ENCODE results near the gene TMEM88. TPM values are rescaled to one million over a fixed set of nuclear protein-coding genes. Genes with fewer than 3 reads are reported as not detected.

TMEM88 gene
- total and polyA plus RNA-seq, 2 donors (not counting 3 experiments of a cell fraction or from before 2014, with no cell fraction given) = 53.4 to 165 TPM

DNA sequence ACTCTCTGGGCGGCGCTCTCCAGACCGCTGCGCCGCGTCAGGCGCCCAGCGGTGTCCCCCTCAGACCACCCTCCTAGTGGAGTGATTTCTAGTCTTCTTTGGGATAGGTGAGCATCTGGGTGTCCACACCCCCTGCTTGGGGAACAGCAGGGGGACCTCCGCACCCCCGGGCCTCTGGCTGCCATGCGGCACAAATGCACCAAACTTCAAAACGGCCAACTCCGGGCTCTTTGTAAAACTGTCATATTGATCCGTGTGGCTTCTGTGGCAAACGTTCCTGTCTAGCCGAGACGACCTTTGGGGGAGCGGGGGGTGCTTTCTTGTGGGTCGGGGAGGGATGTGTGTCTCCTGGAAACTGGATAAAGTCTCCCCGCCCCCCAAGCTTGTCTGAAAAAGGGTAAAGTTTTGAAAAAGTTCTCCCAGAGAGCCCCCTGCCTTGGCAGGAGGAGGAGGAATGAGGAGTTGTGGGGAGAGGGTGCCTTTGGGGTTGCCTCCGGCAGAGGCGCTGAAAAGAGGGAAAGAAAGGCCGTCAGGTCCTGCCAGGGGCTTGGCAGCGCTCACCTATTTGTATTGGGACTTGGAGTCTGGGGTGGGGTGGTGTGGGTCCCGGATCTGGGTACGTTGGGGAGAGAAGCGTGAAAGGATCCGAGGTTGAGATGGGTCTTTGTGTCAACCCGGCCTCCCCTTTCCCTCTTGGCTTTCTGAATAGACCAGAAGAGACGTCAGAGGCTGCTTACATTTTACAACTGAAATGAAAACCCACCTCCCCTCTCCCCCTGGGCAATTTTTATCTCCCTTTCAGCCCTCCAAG, 31.6 kb downstream of the TMEM88 start:
- Histone ChIP-seq H3K9ac (replicated peaks; ENCODE audit: extremely low read depth, insufficient read depth, low read length) (peak overlapping the region; percentile 82), H3K79me2 (ENCODE audit: control insufficient read depth, insufficient read depth, low read length) (peaks cover 32% of the 10 kb centered on the region), H4K20me1 (replicated peaks; ENCODE audit: control insufficient read depth, extremely low read depth, insufficient read depth, low read length) (no peaks in the 10 kb centered on the region), H3K9me3 (replicated peaks; ENCODE audit: control insufficient read depth, insufficient read depth, low read length) (no peaks in the 10 kb centered on the region), H3K4me3 (replicated peaks in 1 of 3; ENCODE audit: insufficient read depth in 1 of 3, low read depth in 1 of 3, low read length in 3 of 3) (peak overlapping the region; percentile 67 to 76 (median 74)), H3K9me1 (replicated peaks; ENCODE audit: control insufficient read depth, extremely low read depth, insufficient read depth, low read length) (no peaks in the 10 kb centered on the region), H3K27me3 (ENCODE audit: control insufficient read depth in 2 of 2, insufficient read depth in 2 of 2, low read length in 2 of 2) (no peaks in the 10 kb centered on the region), H2AFZ (ENCODE audit: low read depth, low read length) (no peak overlapping the region), H3K4me2 (ENCODE audit: insufficient read depth, low read length) (peak overlapping the region; percentile 95), H3K27ac (ENCODE audit: insufficient read depth, low read depth, low read length) (peak overlapping the region; percentile 94), H3K36me3 (ENCODE audit: control insufficient read depth in 2 of 2, extremely low read depth in 1 of 2, insufficient read depth in 2 of 2, low read length in 2 of 2) (peaks cover 7 to 10% of the 10 kb centered on the region in 2 experiments), H3K4me1 (ENCODE audit: control insufficient read depth, extremely low read depth, insufficient read depth, low read length) (peaks cover 45% of the 10 kb centered on the region)
- TF ChIP-seq MYC (IDR thresholded peaks at IDR 0.05; ENCODE audit: low read depth, low read length) (no peak), EZH2 (IDR thresholded peaks at IDR 0.05; ENCODE audit: borderline replicate concordance, low read depth, low read length, severe bottlenecking) (no peak), CTCF (IDR thresholded peaks at IDR 0.05; ENCODE audit: extremely low read depth in 1 of 2, insufficient read depth in 1 of 2, low read depth in 1 of 2, low read length in 2 of 2) (no peak), JUN (IDR thresholded peaks at IDR 0.05; ENCODE audit: borderline replicate concordance, insufficient read depth, insufficient read length, low read depth) (no peak), GATA2 (IDR thresholded peaks at IDR 0.05; ENCODE audit: insufficient read depth, insufficient read length, low read depth, low read length) (no peak), FOS (IDR thresholded peaks at IDR 0.05; ENCODE audit: borderline replicate concordance, insufficient read depth, low read length) (no peak), POLR2A (IDR thresholded peaks at IDR 0.05; ENCODE audit: low read depth, low read length) (peak; percentile 21), POLR2AphosphoS5 (IDR thresholded peaks at IDR 0.05; ENCODE audit: insufficient read depth, low read depth, low read length) (no peak)
- TF ChIP-seq, protein P1, sequence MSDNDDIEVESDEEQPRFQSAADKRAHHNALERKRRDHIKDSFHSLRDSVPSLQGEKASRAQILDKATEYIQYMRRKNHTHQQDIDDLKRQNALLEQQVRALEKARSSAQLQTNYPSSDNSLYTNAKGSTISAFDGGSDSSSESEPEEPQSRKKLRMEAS (IDR thresholded peaks at IDR 0.05; ENCODE audit: insufficient read depth, insufficient read length) = no peak
- FAIRE-seq = no peak
- dilution Hi-C loops (cut with MboI; ENCODE audit: extremely low pct_ligation_motif_present, low sequenced_read_pairs) = no loop called here
- ChIA-PET CTCF (no interaction called here), POLR2A (no interaction called here)
- intact Hi-C loops (cut with micrococcal nuclease) = loop anchor here (1.0 to 5.0 kb wide), 8 partner anchors 24 to 268 kb away; partner anchors contain the start of genes ALOXE3, CNTROB, KDM6B and NAA38
- BruUV-seq (replicated peaks) = TSS peak; percentile 33
- DNase-seq (ENCODE audit: low read depth, low spot score) = peak; percentile 38

All from endothelial cell of umbilical vein (primary cell).